Cardiac fibroblast (primary cell): ENCODE results near the gene CDK10.
"Not testable (repeated sequence)": the region's sequence is repeated elsewhere in the genome, so short reads cannot be mapped to it uniquely, and the experiment has no call there.

ENCODE experiments used
- DNase-seq, 2 donors: peaks; one replicate each; pipeline versions ENCODE4 v3.0.0 to v3.0.0-alpha.2; 2010; ENCODE audit warnings: low read depth in 2 of 2
- H3K4me3 ChIP-seq, 2 donors: replicated peaks in 1 of 2; 1 replicate in 1 of 2; 2 replicates in 1 of 2; pipeline ENCODE4 v1.5.1; 2011; ENCODE audit warnings: low read depth in 2 of 2, low read length in 2 of 2, mild to moderate bottlenecking in 2 of 2, moderate library complexity in 1 of 2
- TF ChIP-seq, protein P1 (sequence below): IDR thresholded peaks from one replicate; pipeline ENCODE4 v1.5.1; 2011; ENCODE audit warnings: low read depth, mild to moderate bottlenecking, low read length, inconsistent platforms

CDK10 gene

DNA sequence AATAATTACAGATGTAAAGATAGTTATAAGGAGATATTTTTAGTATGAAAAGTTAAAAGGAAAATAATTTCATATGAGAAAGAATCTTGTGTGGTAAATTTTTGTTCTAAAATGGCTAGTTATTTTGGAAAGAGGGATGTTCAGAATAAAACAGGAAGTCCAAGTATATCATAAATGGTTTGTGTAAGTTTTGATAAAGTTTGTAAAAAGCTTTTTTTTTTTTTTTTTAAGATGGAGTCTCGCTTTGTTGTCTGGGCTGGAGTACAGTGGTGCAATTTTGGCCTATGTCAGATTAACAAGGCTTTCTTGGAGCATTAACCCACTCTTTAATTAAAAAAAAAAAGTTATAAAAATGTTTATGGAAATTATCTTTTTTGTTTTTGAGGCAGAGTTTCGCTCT lies 8.2 kb upstream of the CDK10 start:
- TF ChIP-seq, protein P1, sequence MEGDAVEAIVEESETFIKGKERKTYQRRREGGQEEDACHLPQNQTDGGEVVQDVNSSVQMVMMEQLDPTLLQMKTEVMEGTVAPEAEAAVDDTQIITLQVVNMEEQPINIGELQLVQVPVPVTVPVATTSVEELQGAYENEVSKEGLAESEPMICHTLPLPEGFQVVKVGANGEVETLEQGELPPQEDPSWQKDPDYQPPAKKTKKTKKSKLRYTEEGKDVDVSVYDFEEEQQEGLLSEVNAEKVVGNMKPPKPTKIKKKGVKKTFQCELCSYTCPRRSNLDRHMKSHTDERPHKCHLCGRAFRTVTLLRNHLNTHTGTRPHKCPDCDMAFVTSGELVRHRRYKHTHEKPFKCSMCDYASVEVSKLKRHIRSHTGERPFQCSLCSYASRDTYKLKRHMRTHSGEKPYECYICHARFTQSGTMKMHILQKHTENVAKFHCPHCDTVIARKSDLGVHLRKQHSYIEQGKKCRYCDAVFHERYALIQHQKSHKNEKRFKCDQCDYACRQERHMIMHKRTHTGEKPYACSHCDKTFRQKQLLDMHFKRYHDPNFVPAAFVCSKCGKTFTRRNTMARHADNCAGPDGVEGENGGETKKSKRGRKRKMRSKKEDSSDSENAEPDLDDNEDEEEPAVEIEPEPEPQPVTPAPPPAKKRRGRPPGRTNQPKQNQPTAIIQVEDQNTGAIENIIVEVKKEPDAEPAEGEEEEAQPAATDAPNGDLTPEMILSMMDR: no peak
- no peak for DNase-seq
- H3K4me3 ChIP-seq: no peak overlapping the region

- no peak overlapping the region for H3K4me3 ChIP-seq
- TF ChIP-seq, protein P1: no peak
- no peak for DNase-seq
Observed at GRCh38 chr16:89685916-89686315, 573 bp upstream of the CDK10 start.

GRCh38 chr16:89687092-89687940 lies 827 bp downstream of the CDK10 start:
- TF ChIP-seq, protein P1: no peak
- peak; percentile 34 to 49 for DNase-seq
- H3K4me3 ChIP-seq: peak overlapping the region; percentile 71 to 79

DNA sequence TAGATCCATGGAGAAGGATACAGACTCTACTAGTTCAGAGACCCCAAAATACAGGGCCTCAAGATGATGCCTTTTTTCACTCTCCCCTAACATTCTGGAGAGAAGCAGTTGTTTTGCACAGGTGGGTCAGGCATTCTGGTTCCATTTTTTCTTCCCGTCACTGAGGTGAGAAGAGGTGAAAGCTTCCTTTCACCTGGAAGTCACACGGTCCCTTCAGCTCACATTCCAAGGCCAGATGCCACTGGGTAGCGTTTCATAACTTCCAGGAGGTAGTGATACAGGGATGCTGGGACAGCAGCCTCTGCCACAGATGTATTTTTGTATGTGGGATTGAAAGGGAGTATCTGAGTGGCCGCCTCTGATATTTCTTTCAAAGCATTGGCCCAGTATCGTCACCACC lies 1.9 kb downstream of the CDK10 start:
- TF ChIP-seq, protein P1: no peak
- no peak for DNase-seq
- H3K4me3 ChIP-seq: no peak overlapping the region

DNA sequence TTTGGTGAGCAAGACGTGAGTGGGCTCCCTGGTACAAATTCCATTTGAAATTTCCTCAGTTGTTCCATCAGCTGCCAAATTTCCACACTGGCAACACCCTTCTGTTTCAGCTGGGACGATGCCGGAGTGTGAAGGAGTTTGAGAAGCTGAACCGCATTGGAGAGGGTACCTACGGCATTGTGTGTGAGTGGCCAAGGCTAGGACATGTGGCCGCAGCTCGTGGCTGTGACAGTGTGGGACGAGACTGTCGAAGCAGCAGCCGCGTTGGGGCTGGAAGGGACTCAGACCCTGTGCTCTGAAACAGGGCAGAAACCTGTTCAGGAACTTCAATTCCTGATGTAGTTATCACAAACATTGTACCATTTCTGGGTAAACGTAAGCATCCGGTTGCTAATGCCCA lies 2.7 kb downstream of the CDK10 start:
- TF ChIP-seq, protein P1: no peak
- H3K4me3 ChIP-seq: no peak overlapping the region
- DNase-seq: no peak

DNA sequence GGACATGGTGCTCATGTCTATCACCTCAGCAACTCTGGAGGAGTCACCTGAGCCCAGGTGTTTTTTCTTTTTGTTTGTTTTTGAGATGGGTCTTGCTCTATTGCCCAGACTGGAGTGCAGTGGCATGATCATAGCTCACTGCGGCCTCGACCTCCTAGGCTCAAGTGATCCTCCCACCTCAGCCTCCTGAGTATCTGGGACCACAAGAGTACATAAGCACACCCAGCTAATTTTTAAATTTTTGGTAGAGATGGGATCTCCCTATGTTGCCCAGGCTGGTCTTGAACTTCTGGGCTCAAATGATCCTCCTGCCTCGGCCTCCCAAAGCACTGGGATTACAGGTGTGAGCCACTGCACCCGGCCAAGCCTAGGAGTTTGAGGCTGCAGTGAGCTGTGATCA lies 3.1 kb downstream of the CDK10 start:
- not testable (repeated sequence) for DNase-seq

GRCh38 chr16:89690392-89690901 lies 4.0 kb downstream of the CDK10 start:
- DNase-seq: no peak
- no peak overlapping the region for H3K4me3 ChIP-seq
- TF ChIP-seq, protein P1: no peak

More for the DNA sequence above, 3.1 kb downstream of the CDK10 start:
- not testable (repeated sequence) for H3K4me3 ChIP-seq
